K562 (cell line): ENCODE data around the gene F2RL1. TPM values are rescaled to one million over a fixed set of nuclear protein-coding genes. Genes with fewer than 3 reads are reported as not detected.
A peak's percentile ranks its signal among the peaks of the same experiment; 100 is the strongest.

Experiments
- EHMT2 ChIP-seq: fragments of 450-650 bp; IDR thresholded peaks from 2 replicates; pipeline ENCODE4 v1.6.1; 2018; ENCODE audit warnings: antibody characterized with exemption
- HNRNPH1 ChIP-seq: fragments of 200-400 bp; formaldehyde crosslinking; optimal IDR thresholded peaks from 2 replicates; pipeline ENCODE3; 2017; ENCODE audit warnings: low read depth, mild to moderate bottlenecking, low read length, moderate library complexity
- JUND ChIP-seq, 2 experiments: IDR thresholded peaks; 2 replicates in 1 of 2; 3 replicates in 1 of 2; pipeline ENCODE4 v1.6.1; 2011; ENCODE audit warnings: borderline replicate concordance in 2 of 2, low read depth in 2 of 2, low read length in 2 of 2, improper control_type of control experiment in 1 of 2, missing biosample characterization in 1 of 2, missing genetic modification characterization in 1 of 2, missing genetic modification reagents in 1 of 2
- MYNN ChIP-seq, 2 experiments: sonication (generic); formaldehyde crosslinking in 1 of 2; IDR thresholded peaks; 2 replicates each; pipeline versions ENCODE4 v1.5.0 to v1.6.1; 2016 to 2020; ENCODE audit warnings: antibody characterized with exemption in 1 of 2, missing genetic modification reagents in 1 of 2
- RBBP5 ChIP-seq: fragments of 200-600 bp; sonication (generic); IDR thresholded peaks from 2 replicates; pipeline ENCODE4 v1.6.1; 2012; ENCODE audit warnings: borderline replicate concordance, mild to moderate bottlenecking, low read length, control low read depth, inconsistent platforms; ENCODE audit not compliant: insufficient read depth, poor library complexity, severe bottlenecking
- SMC3 ChIP-seq: conservative IDR thresholded peaks from 2 replicates; pipeline ENCODE4 v1.6.1; 2011; ENCODE audit warnings: low read depth, low read length, improper control_type of control experiment; ENCODE audit not compliant: insufficient read depth
- polyA plus RNA-seq, 8 experiments: library from polyadenylated mRNA; depleted of rRNA in 4 of 8; stranded (reverse) in 5 of 8; unstranded in 3 of 8; fragments of >200 nt; fragmentation: Nextera tagmentation in 2 of 8; fragmentation: Illumina TruSeq in 1 of 8; extraction: Ambion mirVana in 2 of 8; extraction: Trizol in 1 of 8; gene quantifications; 2 replicates each; pipeline versions ENCODE4 v1.2.1 to v1.2.3, GENCODE V29; 2011 to 2014; ENCODE audit warnings: inconsistent platforms in 1 of 8, missing spikeins in 1 of 8
- total RNA-seq, 7 experiments: library from RNA; depleted of rRNA in 6 of 7; stranded (reverse); fragments of >200 nt in 6 of 7; fragmentation: Illumina TruSeq in 2 of 7; extraction: Trizol in 2 of 7; gene quantifications; 2 replicates each; pipeline versions ENCODE4 v1.2.1 to v1.2.3, GENCODE V29; 2011 to 2021; ENCODE audit warnings: low replicate concordance in 1 of 7
- TF ChIP-seq, protein P1 (sequence below), 2 experiments: fragments of 450-650 bp; IDR thresholded peaks; 2 replicates each; pipeline ENCODE4 v1.6.1; 2016; ENCODE audit warnings: mild to moderate bottlenecking in 2 of 2, borderline replicate concordance in 1 of 2, low read depth in 1 of 2, moderate library complexity in 1 of 2
- TF ChIP-seq, protein P2 (sequence below): fragments of 250-450 bp; sonication (Bioruptor Pico); IDR thresholded peaks from 2 replicates; pipeline ENCODE4 v1.4.0; 2020; ENCODE audit warnings: mild to moderate bottlenecking

F2RL1 gene
- total and polyA plus RNA-seq, 9 of the 15 experiments (the other 6 are each of a cell fraction or from before 2014, with no cell fraction given): 0.03 to 0.50 (median 0.27) TPM; not detected in 6

DNA sequence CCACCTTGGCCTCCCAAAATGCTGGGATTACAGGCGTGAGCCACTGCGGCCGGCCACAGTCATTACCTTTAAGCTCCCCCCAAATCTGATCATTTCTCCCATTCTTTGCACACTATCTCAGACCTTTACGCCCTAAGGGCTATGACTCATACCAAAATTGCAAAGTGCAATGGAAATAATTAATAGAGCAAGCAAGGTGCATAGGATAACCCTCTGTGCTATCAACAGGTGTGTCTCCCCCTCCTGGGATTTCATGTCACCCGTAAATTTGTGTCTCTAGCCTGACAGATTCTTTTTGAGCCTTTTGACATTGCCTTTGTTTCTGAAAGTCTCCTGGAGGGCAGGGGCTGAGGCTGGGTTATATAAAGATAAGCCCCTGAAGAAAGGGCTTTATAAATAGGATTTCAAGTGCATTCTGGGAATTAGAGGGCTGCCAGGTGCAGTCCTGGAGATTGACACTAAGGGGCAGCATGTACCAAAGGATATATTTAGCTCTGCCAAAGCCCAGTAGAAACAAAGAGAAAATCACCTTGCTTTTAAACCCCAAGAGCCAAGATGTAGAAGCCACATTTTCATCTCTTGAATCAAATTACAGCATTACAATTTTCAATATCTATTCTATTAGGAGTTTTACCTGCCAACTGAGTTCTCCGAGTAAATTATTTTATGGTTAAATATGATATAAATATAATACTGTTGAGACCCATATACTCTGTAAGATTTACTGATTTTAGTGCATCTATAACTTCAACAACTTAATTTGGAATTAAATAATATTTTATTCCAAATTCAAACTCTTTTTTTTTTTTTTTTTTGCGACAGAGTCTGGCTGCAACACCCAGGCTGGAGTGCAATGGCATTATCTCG lies 49.2 kb downstream of the F2RL1 start (continued):
- TF ChIP-seq, protein P1, sequence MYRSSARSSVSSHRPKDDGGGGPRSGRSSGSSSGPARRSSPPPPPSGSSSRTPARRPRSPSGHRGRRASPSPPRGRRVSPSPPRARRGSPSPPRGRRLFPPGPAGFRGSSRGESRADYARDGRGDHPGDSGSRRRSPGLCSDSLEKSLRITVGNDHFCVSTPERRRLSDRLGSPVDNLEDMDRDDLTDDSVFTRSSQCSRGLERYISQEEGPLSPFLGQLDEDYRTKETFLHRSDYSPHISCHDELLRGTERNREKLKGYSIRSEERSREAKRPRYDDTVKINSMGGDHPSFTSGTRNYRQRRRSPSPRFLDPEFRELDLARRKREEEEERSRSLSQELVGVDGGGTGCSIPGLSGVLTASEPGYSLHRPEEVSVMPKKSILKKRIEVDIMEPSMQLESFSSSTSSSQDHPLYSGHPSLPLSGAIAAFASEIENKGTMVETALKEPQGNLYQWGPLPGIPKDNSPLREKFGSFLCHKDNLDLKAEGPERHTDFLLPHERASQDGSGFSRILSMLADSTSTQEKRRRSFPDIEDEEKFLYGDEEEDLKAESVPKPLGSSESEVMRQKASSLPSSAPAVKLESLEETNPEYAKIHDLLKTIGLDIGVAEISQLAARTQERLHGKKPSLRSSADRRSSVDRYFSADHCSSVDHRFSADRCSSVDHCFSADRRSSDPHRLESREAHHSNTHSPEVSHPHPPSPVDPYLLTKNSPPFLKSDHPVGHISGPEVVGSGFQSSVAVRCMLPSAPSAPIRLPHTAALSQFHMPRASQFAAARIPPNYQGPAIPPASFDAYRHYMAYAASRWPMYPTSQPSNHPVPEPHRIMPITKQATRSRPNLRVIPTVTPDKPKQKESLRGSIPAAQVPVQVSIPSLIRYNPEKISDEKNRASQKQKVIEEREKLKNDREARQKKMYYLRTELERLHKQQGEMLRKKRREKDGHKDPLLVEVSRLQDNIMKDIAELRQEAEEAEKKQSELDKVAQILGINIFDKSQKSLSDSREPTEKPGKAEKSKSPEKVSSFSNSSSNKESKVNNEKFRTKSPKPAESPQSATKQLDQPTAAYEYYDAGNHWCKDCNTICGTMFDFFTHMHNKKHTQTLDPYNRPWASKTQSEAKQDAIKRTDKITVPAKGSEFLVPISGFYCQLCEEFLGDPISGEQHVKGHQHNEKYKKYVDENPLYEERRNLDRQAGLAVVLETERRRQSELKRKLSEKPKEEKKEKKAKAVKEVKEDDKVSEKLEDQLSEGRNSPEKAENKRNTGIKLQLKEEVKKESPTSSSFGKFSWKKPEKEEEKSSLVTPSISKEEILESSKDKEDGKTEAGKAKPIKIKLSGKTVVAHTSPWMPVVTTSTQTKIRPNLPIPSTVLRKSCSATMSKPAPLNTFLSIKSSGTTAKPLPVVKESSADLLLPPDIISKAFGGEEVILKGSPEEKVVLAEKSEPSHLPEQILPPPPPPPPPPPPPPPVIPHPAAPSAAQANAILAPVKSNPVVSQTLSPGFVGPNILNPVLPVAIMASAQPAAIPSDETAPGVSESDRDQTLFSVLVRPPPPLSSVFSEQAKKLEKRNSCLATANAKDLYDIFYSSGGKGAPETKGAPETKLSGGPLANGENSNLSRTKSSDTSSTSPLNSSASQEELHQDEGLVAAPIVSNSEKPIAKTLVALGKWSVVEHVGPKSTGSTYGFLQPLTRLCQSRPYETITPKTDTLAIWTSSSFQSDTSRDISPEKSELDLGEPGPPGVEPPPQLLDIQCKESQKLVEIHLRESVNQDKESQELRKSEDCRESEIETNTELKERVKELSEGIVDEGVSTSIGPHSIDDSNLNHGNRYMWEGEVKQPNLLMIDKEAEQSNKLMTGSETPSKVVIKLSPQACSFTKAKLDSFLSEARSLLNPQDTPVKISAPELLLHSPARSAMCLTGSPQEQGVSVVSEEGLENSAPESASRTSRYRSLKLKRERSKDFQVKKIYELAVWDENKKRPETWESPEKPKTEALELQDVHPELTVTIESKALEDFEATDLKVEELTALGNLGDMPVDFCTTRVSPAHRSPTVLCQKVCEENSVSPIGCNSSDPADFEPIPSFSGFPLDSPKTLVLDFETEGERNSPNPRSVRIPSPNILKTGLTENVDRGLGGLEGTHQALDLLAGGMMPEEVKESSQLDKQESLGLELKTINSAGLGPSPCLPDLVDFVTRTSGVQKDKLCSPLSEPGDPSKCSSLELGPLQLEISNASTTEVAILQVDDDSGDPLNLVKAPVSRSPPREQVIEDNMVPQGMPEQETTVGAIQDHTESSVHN (IDR thresholded peaks at IDR 0.05; ENCODE audit: borderline replicate concordance in 1 of 2, low read depth in 1 of 2): no peak
- TF ChIP-seq SMC3 (peak; percentile 82), JUND (IDR thresholded peaks at IDR 0.05; ENCODE audit: borderline replicate concordance, low read depth, low read length) (0 out of 2 replicates have a peak, but pooled peaks have one; percentile 10), JUND (tag; IDR thresholded peaks at IDR 0.05; ENCODE audit: borderline replicate concordance, low read depth, low read length) (no peak), HNRNPH1 (no peak), RBBP5 (no peak), EHMT2 (no peak), MYNN (IDR thresholded peaks at IDR 0.05) (no peak), MYNN (CRISPR knock-in tag; IDR thresholded peaks at IDR 0.05) (no peak)
- TF ChIP-seq, protein P2, sequence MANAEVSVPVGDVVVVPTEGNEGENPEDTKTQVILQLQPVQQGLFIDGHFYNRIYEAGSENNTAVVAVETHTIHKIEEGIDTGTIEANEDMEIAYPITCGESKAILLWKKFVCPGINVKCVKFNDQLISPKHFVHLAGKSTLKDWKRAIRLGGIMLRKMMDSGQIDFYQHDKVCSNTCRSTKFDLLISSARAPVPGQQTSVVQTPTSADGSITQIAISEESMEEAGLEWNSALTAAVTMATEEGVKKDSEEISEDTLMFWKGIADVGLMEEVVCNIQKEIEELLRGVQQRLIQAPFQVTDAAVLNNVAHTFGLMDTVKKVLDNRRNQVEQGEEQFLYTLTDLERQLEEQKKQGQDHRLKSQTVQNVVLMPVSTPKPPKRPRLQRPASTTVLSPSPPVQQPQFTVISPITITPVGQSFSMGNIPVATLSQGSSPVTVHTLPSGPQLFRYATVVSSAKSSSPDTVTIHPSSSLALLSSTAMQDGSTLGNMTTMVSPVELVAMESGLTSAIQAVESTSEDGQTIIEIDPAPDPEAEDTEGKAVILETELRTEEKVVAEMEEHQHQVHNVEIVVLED (CRISPR knock-in tag): no peak
